HFF-Myc (cell line): ENCODE data around the gene FAM118A.

Experiments
- DNase-seq: peaks from one replicate; pipeline ENCODE4 v3.0.0-alpha.2; 2011; ENCODE audit warnings: low read depth; ENCODE audit errors: extremely low read depth
- H3K4me3 ChIP-seq: replicated peaks from 2 replicates; pipeline ENCODE4 v1.5.1; 2011; ENCODE audit warnings: low read depth, mild to moderate bottlenecking, control low read depth, low read length
- TF ChIP-seq, protein P1 (sequence below): IDR thresholded peaks from 2 replicates; pipeline ENCODE4 v1.5.1; 2012; ENCODE audit warnings: mild to moderate bottlenecking, low read depth, low read length, control low read depth; ENCODE audit errors: missing control alignments

The FAM118A gene

GRCh38 chr22:45265535-45265934 lies 44.2 kb upstream of the FAM118A start:
- no peak for DNase-seq
- TF ChIP-seq, protein P1, sequence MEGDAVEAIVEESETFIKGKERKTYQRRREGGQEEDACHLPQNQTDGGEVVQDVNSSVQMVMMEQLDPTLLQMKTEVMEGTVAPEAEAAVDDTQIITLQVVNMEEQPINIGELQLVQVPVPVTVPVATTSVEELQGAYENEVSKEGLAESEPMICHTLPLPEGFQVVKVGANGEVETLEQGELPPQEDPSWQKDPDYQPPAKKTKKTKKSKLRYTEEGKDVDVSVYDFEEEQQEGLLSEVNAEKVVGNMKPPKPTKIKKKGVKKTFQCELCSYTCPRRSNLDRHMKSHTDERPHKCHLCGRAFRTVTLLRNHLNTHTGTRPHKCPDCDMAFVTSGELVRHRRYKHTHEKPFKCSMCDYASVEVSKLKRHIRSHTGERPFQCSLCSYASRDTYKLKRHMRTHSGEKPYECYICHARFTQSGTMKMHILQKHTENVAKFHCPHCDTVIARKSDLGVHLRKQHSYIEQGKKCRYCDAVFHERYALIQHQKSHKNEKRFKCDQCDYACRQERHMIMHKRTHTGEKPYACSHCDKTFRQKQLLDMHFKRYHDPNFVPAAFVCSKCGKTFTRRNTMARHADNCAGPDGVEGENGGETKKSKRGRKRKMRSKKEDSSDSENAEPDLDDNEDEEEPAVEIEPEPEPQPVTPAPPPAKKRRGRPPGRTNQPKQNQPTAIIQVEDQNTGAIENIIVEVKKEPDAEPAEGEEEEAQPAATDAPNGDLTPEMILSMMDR = no peak
- no peak overlapping the region for H3K4me3 ChIP-seq

- peak overlapping the region; percentile 51 for H3K4me3 ChIP-seq
- TF ChIP-seq, protein P1 = no peak
- no peak for DNase-seq
Measured at GRCh38 chr22:45268167-45268957, 41.4 kb upstream of the FAM118A start.

GRCh38 chr22:45268958-45269844 lies 40.5 kb upstream of the FAM118A start:
- H3K4me3 ChIP-seq = peak overlapping the region; percentile 51
- no peak for DNase-seq
- TF ChIP-seq, protein P1 = peak; percentile 76

DNA sequence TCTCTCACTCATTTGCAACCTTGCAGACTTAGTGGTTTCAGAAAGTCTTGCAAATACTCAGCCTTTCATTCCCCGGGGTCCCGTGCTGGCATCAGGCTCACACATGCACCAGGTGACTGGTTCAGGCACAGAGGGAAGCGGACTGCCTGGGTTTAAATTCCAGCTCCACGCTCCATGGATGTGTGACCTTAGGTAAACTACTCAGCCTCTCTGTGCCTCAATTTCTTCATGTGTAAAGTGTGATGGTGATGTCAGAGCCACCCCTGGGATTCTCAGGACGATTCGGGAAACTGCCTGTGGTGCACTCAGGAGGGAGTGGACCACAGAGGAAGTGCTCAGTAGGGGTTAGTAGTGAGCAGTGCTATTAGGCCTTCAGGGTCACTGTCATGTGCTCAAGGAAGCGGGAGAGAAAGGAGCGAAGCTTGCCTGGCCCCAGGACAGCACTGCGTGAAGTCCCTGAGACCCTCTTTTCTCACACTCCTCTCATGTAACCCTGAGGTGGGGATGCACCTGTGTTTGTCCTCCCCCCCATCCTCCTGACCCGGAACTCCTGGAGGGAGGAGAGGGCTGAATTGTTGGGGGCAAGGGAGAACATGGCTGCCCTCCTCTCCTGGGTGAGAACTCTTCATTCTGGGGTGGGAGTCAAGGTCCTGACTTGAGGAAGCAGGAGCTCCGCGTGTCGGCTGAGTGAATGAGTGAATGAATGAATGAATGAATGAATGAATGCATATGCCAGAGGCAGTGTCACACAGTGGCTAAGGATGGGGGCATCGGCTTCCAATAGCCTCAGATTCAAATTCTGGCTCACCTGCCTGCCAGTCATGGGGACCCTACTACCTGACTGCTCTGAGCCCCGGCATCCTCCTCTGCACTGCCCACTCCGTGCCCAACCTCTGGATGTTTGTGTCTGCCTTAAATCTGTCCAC lies 39.4 kb upstream of the FAM118A start:
- DNase-seq = no peak
- TF ChIP-seq, protein P1 = no peak
- H3K4me3 ChIP-seq = no peak overlapping the region

GRCh38 chr22:45271667-45272201 lies 38.0 kb upstream of the FAM118A start:
- no peak for DNase-seq
- H3K4me3 ChIP-seq = no peak overlapping the region
- TF ChIP-seq, protein P1 = no peak

- no peak for DNase-seq
- TF ChIP-seq, protein P1 = no peak
Measured at GRCh38 chr22:45272498-45272897, 37.2 kb upstream of the FAM118A start.

More at GRCh38 chr22:45272498-45272897, 37.2 kb upstream of the FAM118A start:
- H3K4me3 ChIP-seq = no peak overlapping the region
